ENCODE measurements around the gene DMWD.

Gene DMWD

DNA sequence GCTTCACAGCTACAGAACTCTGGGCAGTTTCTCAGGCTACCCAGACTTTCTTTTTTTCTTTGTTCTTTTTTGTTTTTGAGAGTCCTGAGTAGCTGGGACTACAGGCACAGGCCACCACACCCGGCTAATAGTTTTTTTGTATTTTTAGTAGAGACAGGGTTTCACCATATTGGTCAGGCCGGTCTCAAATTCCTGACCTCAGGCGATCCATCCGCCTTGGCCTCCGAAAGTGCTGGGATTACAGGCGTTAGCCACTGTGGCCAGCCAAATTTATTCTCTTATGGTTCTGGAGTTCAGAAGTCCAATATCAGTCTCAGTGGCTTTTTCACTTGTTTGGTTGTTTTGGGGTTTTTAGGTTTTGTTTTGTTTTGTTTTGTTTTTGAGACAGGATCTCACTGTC lies 47.0 kb downstream of the DMWD start:
- no peak for DNase-seq

DNA sequence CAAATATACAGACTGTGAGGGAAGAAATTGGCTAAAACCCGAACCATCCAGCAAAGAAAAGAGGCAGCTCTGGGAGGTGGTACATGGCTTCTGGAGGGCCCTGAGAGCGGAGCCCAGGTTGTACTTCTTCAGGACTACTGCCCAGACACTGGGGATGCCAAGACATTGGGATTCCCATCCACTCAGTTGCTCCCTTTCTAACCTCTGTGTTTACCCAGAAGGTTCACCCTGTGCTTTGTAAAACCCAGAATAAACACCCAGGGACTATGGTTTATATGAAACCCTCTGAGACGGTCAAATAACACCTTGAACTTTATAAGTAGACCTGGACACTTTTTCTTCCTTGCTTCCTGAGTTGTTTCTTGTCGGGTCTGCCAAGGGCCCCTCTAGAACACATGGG lies 49.7 kb downstream of the DMWD start:
- DNase-seq, result no peak

DNA sequence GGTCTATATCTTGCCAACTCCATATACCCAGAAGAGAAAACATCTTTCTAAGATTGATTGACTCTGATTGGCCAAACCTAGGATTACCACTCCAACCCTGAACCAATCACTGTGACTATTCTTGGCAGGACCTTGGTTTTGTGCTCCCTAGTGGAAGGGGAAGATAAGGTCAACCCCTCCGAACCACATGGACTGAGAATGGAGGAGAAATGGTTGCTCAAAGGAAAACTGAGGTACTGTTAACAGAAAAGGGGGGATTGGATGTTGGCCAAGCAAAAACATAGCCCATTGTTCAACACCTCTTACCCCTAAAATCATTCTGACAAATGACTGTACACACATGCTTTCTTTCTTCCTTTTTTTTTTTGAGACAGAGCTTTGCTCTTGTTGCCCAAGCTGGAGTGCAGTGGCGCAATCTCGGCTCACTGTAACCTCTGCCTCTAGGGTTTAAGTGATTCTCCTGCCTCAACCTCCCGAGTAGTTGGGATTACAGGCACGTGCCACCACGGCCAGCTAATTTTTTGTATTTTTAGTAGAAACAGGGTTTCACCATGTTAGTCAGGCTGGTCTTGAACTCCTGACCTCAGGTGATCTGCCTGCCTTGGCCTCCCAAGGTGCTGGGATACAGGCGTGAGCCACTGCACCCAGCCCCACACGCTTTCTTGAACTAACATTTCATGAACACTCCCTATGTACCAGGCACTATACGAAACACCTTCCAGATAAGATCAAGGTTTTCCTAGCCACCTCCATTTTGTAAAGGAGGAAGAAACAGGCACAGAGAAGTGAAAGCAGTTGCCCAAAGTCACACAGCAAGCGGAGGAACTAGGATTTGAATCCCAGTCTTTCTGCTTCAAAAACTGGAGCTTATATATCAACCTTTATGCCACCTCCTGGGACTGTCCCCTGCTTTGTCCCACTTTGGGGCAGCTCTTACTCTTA lies 52.9 kb downstream of the DMWD start:
- peak; percentile 55 to 65 (median 56) for DNase-seq

DNA sequence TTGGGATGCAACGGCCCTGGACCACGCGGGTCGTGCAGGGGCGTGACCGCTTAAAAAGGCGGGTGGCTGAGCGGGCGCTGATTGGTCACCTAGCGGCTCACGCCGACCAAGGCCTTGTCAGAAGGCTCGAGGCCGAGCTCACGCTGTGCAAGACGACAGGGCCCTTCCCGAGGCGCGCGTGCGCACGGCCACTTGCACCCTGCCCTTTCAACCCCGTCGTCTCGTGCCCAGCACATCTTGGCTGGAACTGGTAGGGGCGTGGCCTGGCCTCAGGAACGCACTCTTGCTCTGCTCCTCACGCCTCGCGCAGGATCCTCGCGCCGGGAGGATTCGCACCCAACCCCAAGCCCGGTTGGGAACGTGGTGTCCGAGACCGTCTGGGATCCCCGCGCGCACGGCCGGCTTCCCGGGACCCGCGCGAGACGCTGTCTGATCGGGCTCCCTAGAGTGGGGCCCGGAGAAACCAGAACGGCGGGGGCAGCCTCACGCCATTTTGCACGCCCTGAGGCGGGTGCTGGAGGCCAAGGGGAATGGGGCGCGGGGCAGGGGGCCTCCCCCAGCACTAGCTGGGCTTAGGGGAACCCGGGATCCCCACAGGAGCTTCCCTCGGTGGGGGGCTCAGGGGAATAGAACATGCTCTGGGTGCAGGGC lies 59.4 kb downstream of the DMWD start, which contains the start of gene MEIOSIN:
TSS of gene MEIOSIN (plus strand) at position 280 of the 651 bp plus-strand sequence. CDS start 1,938 bp downstream, outside the sequence.
- DNase-seq, result no peak
